ENCODE results near the gene ADAMTS4. TPM values are rescaled to one million over a fixed set of nuclear protein-coding genes. Genes with fewer than 3 reads are reported as not detected.

ADAMTS4 gene
- total and polyA plus RNA-seq, 2 of the 4 experiments (the other 2 are of a cell fraction) = 0.39 to 0.72 TPM

DNA sequence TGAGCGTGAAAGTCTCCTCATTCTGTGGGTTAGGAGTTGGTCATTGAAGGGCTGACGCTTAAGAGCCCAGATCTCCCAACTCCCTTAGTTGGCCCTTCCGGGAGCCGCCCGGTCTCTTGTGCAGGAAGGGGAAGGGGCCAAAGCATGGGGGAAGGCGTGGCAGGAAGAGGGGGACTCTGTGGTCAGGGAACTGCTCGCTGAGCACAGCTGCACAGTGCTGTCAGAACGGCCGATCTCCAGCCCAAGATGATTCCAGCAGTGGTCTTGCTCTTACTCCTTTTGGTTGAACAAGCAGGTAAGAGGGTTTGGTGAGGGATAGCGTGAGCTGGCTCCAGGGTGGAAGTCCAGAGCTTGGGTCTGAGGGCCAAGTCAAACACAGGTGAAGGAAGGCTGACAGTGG is 16.2 kb upstream of the ADAMTS4 start, which contains the start of gene FCER1G:
TSS of gene FCER1G (plus strand) at position 220 of the 400 bp plus-strand sequence. CDS start at position 247, 27 bp downstream.
- WGBS, 2 experiments (ENCODE audit: extremely low coverage in 2 of 2, insufficient read length in 1 of 2) = no CpG with 5 or more reads among the region's 10 CpGs
- POLR2A ChIA-PET (ENCODE audit: unreplicated experiment) = interaction anchor here (0.7 kb wide), 1 partner anchor 1661 kb away, joined by 10 read pairs; no protein-coding TSS in a partner anchor
- in situ Hi-C loops (cut with MboI; ENCODE audit: low sequenced_read_pairs) = loop anchor here (10.0 kb wide), 1 partner anchor 530 kb away; the partner anchor contains the start of gene DUSP12

More for the DNA sequence above, 16.2 kb upstream of the ADAMTS4 start, which contains the start of gene FCER1G:
- Histone ChIP-seq H2AFZ (replicated peaks; ENCODE audit: low read length, poor library complexity) (no peak within 1 kb of the TSS), H3K27me3 (ENCODE audit: control insufficient read depth, insufficient read depth, low read length) (no peaks in the 10 kb centered on the region), H2BK5ac (ENCODE audit: low read depth, low read length, poor library complexity, severe bottlenecking) (no peak within 1 kb of the TSS), H3K79me1 (ENCODE audit: low read depth in 1 of 2, low read length in 2 of 2) (peaks cover 5 to 9% of the 10 kb centered on the region in 2 experiments), H3K9me3 (ENCODE audit: control insufficient read depth, insufficient read depth, low read length) (no peaks in the 10 kb centered on the region), H3K18ac (ENCODE audit: low read depth, low read length) (no peak within 1 kb of the TSS), H2BK120ac (ENCODE audit: low read depth, low read length) (no peak within 1 kb of the TSS), H4K8ac (ENCODE audit: low read depth in 2 of 2, low read length in 2 of 2) (no peak within 1 kb of the TSS), H4K20me1 (ENCODE audit: insufficient read depth, low read length) (no peaks in the 10 kb centered on the region), H3K4me2 (ENCODE audit: low read depth, low read length) (no peak within 1 kb of the TSS), H2AK5ac (ENCODE audit: low read depth, low read length) (no peak within 1 kb of the TSS), H2BK20ac (ENCODE audit: low read depth, low read length) (no peak within 1 kb of the TSS), H2AK9ac (replicated peaks; ENCODE audit: low read depth, low read length, poor library complexity) (peak within 1 kb of the TSS; percentile 39), H3K23ac (ENCODE audit: low read depth, low read length) (no peak within 1 kb of the TSS), H3K56ac (ENCODE audit: extremely low read depth, insufficient read depth, low read length) (no peak within 1 kb of the TSS), H4K5ac (ENCODE audit: low read depth, low read length) (no peak within 1 kb of the TSS), H3K36me3 (ENCODE audit: control insufficient read depth, insufficient read depth, low read length) (peaks cover 38% of the 10 kb centered on the region), H2BK15ac (ENCODE audit: low read depth, low read length) (no peak within 1 kb of the TSS), H3K4me3 (ENCODE audit: insufficient read depth, low read depth, low read length) (no peak within 1 kb of the TSS), H3K27ac (ENCODE audit: insufficient read depth, low read length) (no peak within 1 kb of the TSS), H3K9me1 (ENCODE audit: insufficient read depth, low read length) (peaks cover 14% of the 10 kb centered on the region), H3K4ac (ENCODE audit: low read depth, low read length) (no peak within 1 kb of the TSS), H4K91ac (ENCODE audit: insufficient read depth, low read depth, low read length) (no peak within 1 kb of the TSS), H3K4me1 (ENCODE audit: control insufficient read depth, insufficient read depth, low read length) (peaks cover 11% of the 10 kb centered on the region), H3K9ac (ENCODE audit: low read depth, low read length) (no peak within 1 kb of the TSS), H3K14ac (replicated peaks; ENCODE audit: low read depth, low read length) (no peak within 1 kb of the TSS)
- intact Hi-C loops (cut with micrococcal nuclease) = no loop called here
- CTCF ChIA-PET = interaction anchor here (0.8 to 1.8 kb wide), 2 partner anchors 10 to 167 kb away, joined by 4 to 9 read pairs; partner anchors contain the start of gene TOMM40L
- DNase-seq (no peak), ATAC-seq (ENCODE audit: low read depth) (no peak)
- no TSS peak for BruUV-seq (replicated peaks)
- no peak for TF ChIP-seq NFE2L2 (IDR thresholded peaks at IDR 0.05; ENCODE audit: low read depth, low read length)
- TF ChIP-seq RCOR1 (IDR thresholded peaks at IDR 0.05; ENCODE audit: insufficient replicate concordance, low read length) = no peak
- TF ChIP-seq, protein P1, sequence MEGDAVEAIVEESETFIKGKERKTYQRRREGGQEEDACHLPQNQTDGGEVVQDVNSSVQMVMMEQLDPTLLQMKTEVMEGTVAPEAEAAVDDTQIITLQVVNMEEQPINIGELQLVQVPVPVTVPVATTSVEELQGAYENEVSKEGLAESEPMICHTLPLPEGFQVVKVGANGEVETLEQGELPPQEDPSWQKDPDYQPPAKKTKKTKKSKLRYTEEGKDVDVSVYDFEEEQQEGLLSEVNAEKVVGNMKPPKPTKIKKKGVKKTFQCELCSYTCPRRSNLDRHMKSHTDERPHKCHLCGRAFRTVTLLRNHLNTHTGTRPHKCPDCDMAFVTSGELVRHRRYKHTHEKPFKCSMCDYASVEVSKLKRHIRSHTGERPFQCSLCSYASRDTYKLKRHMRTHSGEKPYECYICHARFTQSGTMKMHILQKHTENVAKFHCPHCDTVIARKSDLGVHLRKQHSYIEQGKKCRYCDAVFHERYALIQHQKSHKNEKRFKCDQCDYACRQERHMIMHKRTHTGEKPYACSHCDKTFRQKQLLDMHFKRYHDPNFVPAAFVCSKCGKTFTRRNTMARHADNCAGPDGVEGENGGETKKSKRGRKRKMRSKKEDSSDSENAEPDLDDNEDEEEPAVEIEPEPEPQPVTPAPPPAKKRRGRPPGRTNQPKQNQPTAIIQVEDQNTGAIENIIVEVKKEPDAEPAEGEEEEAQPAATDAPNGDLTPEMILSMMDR (conservative IDR thresholded peaks at IDR 0.05; ENCODE audit: low read depth, low read length) = no peak
- TF ChIP-seq CEBPB (IDR thresholded peaks at IDR 0.05; ENCODE audit: low read depth, low read length) = no peak
- TF ChIP-seq, protein P2, sequence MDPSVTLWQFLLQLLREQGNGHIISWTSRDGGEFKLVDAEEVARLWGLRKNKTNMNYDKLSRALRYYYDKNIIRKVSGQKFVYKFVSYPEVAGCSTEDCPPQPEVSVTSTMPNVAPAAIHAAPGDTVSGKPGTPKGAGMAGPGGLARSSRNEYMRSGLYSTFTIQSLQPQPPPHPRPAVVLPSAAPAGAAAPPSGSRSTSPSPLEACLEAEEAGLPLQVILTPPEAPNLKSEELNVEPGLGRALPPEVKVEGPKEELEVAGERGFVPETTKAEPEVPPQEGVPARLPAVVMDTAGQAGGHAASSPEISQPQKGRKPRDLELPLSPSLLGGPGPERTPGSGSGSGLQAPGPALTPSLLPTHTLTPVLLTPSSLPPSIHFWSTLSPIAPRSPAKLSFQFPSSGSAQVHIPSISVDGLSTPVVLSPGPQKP (IDR thresholded peaks at IDR 0.05; ENCODE audit: borderline replicate concordance, low read depth, low read length) = no peak
- TF ChIP-seq MXI1 (IDR thresholded peaks at IDR 0.05; ENCODE audit: borderline replicate concordance, low read depth, low read length) = no peak
- TF ChIP-seq RAD21 (IDR thresholded peaks at IDR 0.05; ENCODE audit: low read length) = no peak
- TF ChIP-seq RFX5 (IDR thresholded peaks at IDR 0.05; ENCODE audit: low read depth, low read length) = no peak
- no peak for TF ChIP-seq SMC3 (IDR thresholded peaks at IDR 0.05; ENCODE audit: low read depth, low read length)
- TF ChIP-seq, protein P3, sequence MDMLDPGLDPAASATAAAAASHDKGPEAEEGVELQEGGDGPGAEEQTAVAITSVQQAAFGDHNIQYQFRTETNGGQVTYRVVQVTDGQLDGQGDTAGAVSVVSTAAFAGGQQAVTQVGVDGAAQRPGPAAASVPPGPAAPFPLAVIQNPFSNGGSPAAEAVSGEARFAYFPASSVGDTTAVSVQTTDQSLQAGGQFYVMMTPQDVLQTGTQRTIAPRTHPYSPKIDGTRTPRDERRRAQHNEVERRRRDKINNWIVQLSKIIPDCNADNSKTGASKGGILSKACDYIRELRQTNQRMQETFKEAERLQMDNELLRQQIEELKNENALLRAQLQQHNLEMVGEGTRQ (IDR thresholded peaks at IDR 0.05; ENCODE audit: low read depth, low read length) = no peak
- no peak for TF ChIP-seq MAFK (IDR thresholded peaks at IDR 0.05; ENCODE audit: low read depth, low read length)
- no peak for TF ChIP-seq MAZ (IDR thresholded peaks at IDR 0.05; ENCODE audit: borderline replicate concordance, low read depth, low read length)
- no peak for TF ChIP-seq BHLHE40 (IDR thresholded peaks at IDR 0.05; ENCODE audit: low read depth, low read length)
- no peak for TF ChIP-seq CHD1 (IDR thresholded peaks at IDR 0.05; ENCODE audit: low read depth, low read length)
- no peak for TF ChIP-seq POLR2A (IDR thresholded peaks at IDR 0.05; ENCODE audit: low read depth, low read length)
- no peak for TF ChIP-seq FOS (IDR thresholded peaks at IDR 0.05; ENCODE audit: low read depth, low read length)
- dilution Hi-C loops (cut with HindIII; ENCODE audit: low sequenced_read_pairs, unreplicated experiment) = no loop called here

Data from IMR-90 (cell line).